Measurements from ENCODE around the gene IL18. TPM values are rescaled to one million over a fixed set of nuclear protein-coding genes. Genes with fewer than 3 reads are reported as not detected.
A peak's percentile ranks its signal among the peaks of the same experiment; 100 is the strongest.
"Not testable (repeated sequence)": the region's sequence is repeated elsewhere in the genome, so short reads cannot be mapped to it uniquely, and the experiment has no call there.

The IL18 gene
- total and polyA plus RNA-seq, 2 donors = 7.3 to 22.4 TPM

GRCh38 chr11:112175599-112175952 is 11.7 kb upstream of the IL18 start:
- Histone ChIP-seq H3K27me3 (ENCODE audit: control insufficient read depth in 2 of 2, insufficient read depth in 1 of 2, low read length in 1 of 2) (no peaks in the 10 kb centered on the region), H3K4me1 (ENCODE audit: control insufficient read depth in 2 of 2, insufficient read depth in 2 of 2, low read length in 2 of 2) (no peaks in the 10 kb centered on the region), H3K4me3 (ENCODE audit: low read length in 2 of 2) (no peak overlapping the region), H3K27ac (ENCODE audit: low read depth in 1 of 2, low read length in 1 of 2) (no peak overlapping the region), H3K36me3 (ENCODE audit: control insufficient read depth in 2 of 2, insufficient read depth in 2 of 2, low read length in 1 of 2) (no peaks in the 10 kb centered on the region), H3K9me3 (ENCODE audit: control insufficient read depth in 2 of 2, insufficient read depth in 1 of 2, low read length in 1 of 2) (no peaks in the 10 kb centered on the region)
- no peak for DNase-seq (ENCODE audit: low read depth in 6 of 9, low spot score in 9 of 9)
- 45% methylated on average over 4 of the region's 4 CpGs for WGBS

- peak in 7 of 9 donors; percentile 4 to 37 (median 9) for DNase-seq (ENCODE audit: low read depth in 6 of 9, low spot score in 9 of 9)
- 13% methylated on average over 11 of the region's 11 CpGs for WGBS
- H3K4me3 ChIP-seq (ENCODE audit: low read length in 2 of 2) = no peak within 1 kb of the TSS
- H3K36me3 ChIP-seq (ENCODE audit: control insufficient read depth in 2 of 2, insufficient read depth in 2 of 2, low read length in 1 of 2) = no peaks in the 10 kb centered on the region
- H3K9me3 ChIP-seq (ENCODE audit: control insufficient read depth in 2 of 2, insufficient read depth in 1 of 2, low read length in 1 of 2) = no peaks in the 10 kb centered on the region
- H3K27me3 ChIP-seq (ENCODE audit: control insufficient read depth in 2 of 2, insufficient read depth in 1 of 2, low read length in 1 of 2) = no peaks in the 10 kb centered on the region
- no peaks in the 10 kb centered on the region for H3K4me1 ChIP-seq (ENCODE audit: control insufficient read depth in 2 of 2, insufficient read depth in 2 of 2, low read length in 2 of 2)
- no peak within 1 kb of the TSS for H3K27ac ChIP-seq (ENCODE audit: low read depth in 1 of 2, low read length in 1 of 2)
Measured at GRCh38 chr11:112174789-112175598, 11.1 kb upstream of the IL18 start, which contains the start of gene BCO2. TSS of gene BCO2 (plus strand) at chr11:112175512. CDS start at chr11:112175602, 90 bp downstream.

- Histone ChIP-seq H3K36me3 (ENCODE audit: control insufficient read depth in 2 of 2, insufficient read depth in 2 of 2, low read length in 1 of 2) (no peaks in the 10 kb centered on the region), H3K27me3 (ENCODE audit: control insufficient read depth in 2 of 2, insufficient read depth in 1 of 2, low read length in 1 of 2) (no peaks in the 10 kb centered on the region), H3K9me3 (ENCODE audit: control insufficient read depth in 2 of 2, insufficient read depth in 1 of 2, low read length in 1 of 2) (no peaks in the 10 kb centered on the region), H3K4me3 (ENCODE audit: low read length in 2 of 2) (no peak overlapping the region), H3K27ac (ENCODE audit: low read depth in 1 of 2, low read length in 1 of 2) (no peak overlapping the region), H3K4me1 (ENCODE audit: control insufficient read depth in 2 of 2, insufficient read depth in 2 of 2, low read length in 2 of 2) (no peaks in the 10 kb centered on the region)
- 95% methylated on average over 3 of the region's 3 CpGs for WGBS
- DNase-seq (ENCODE audit: low read depth in 6 of 9, low spot score in 9 of 9) = no peak
Measured at GRCh38 chr11:112173152-112173551, 9.3 kb upstream of the IL18 start.

GRCh38 chr11:112172362-112172994 is 8.6 kb upstream of the IL18 start:
- Histone ChIP-seq H3K27ac (ENCODE audit: low read depth in 1 of 2, low read length in 1 of 2) (no peak overlapping the region), H3K9me3 (ENCODE audit: control insufficient read depth in 2 of 2, insufficient read depth in 1 of 2, low read length in 1 of 2) (no peaks in the 10 kb centered on the region), H3K4me3 (ENCODE audit: low read length in 2 of 2) (no peak overlapping the region), H3K4me1 (ENCODE audit: control insufficient read depth in 2 of 2, insufficient read depth in 2 of 2, low read length in 2 of 2) (no peaks in the 10 kb centered on the region), H3K27me3 (ENCODE audit: control insufficient read depth in 2 of 2, insufficient read depth in 1 of 2, low read length in 1 of 2) (no peaks in the 10 kb centered on the region), H3K36me3 (ENCODE audit: control insufficient read depth in 2 of 2, insufficient read depth in 2 of 2, low read length in 1 of 2) (no peaks in the 10 kb centered on the region)
- WGBS = 68% methylated on average over 2 of the region's 2 CpGs
- no peak for DNase-seq (ENCODE audit: low read depth in 6 of 9, low spot score in 9 of 9)

GRCh38 chr11:112167145-112167544 is 3.3 kb upstream of the IL18 start, which contains the start of gene TEX12:
TSS of gene TEX12 (plus strand) at chr11:112167372. CDS start at chr11:112169269, 1,897 bp downstream.
- no peaks in the 10 kb centered on the region for H3K27me3 ChIP-seq (ENCODE audit: control insufficient read depth in 2 of 2, insufficient read depth in 1 of 2, low read length in 1 of 2)
- H3K27ac ChIP-seq (ENCODE audit: low read depth in 1 of 2, low read length in 1 of 2) = no peak within 1 kb of the TSS
- no peaks in the 10 kb centered on the region for H3K9me3 ChIP-seq (ENCODE audit: control insufficient read depth in 2 of 2, insufficient read depth in 1 of 2, low read length in 1 of 2)
- DNase-seq (ENCODE audit: low read depth in 6 of 9, low spot score in 9 of 9) = no peak
- peaks cover 0 to 2% of the 10 kb centered on the region in 2 donors for H3K4me1 ChIP-seq (ENCODE audit: control insufficient read depth in 2 of 2, insufficient read depth in 2 of 2, low read length in 2 of 2)
- H3K36me3 ChIP-seq (ENCODE audit: control insufficient read depth in 2 of 2, insufficient read depth in 2 of 2, low read length in 1 of 2) = no peaks in the 10 kb centered on the region
- no peak within 1 kb of the TSS for H3K4me3 ChIP-seq (ENCODE audit: low read length in 2 of 2)
- 95% methylated on average over 25 of the region's 25 CpGs for WGBS

GRCh38 chr11:112166562-112166961 is 2.7 kb upstream of the IL18 start:
- 91% methylated on average over 8 of the region's 8 CpGs for WGBS
- H3K4me3 ChIP-seq (ENCODE audit: low read length in 2 of 2) = no peak overlapping the region
- H3K27me3 ChIP-seq (ENCODE audit: control insufficient read depth in 2 of 2, insufficient read depth in 1 of 2, low read length in 1 of 2) = no peaks in the 10 kb centered on the region
- no peaks in the 10 kb centered on the region for H3K9me3 ChIP-seq (ENCODE audit: control insufficient read depth in 2 of 2, insufficient read depth in 1 of 2, low read length in 1 of 2)
- DNase-seq (ENCODE audit: low read depth in 6 of 9, low spot score in 9 of 9) = no peak
- peaks cover 0 to 2% of the 10 kb centered on the region in 2 donors for H3K4me1 ChIP-seq (ENCODE audit: control insufficient read depth in 2 of 2, insufficient read depth in 2 of 2, low read length in 2 of 2)
- H3K36me3 ChIP-seq (ENCODE audit: control insufficient read depth in 2 of 2, insufficient read depth in 2 of 2, low read length in 1 of 2) = no peaks in the 10 kb centered on the region
- no peak overlapping the region for H3K27ac ChIP-seq (ENCODE audit: low read depth in 1 of 2, low read length in 1 of 2)

- no peak overlapping the region for H3K4me3 ChIP-seq (ENCODE audit: low read length in 2 of 2)
- no peaks in the 10 kb centered on the region for H3K9me3 ChIP-seq (ENCODE audit: control insufficient read depth in 2 of 2, insufficient read depth in 1 of 2, low read length in 1 of 2)
- no peak for DNase-seq (ENCODE audit: low read depth in 6 of 9, low spot score in 9 of 9)
- H3K27me3 ChIP-seq (ENCODE audit: control insufficient read depth in 2 of 2, insufficient read depth in 1 of 2, low read length in 1 of 2) = no peaks in the 10 kb centered on the region
- H3K36me3 ChIP-seq (ENCODE audit: control insufficient read depth in 2 of 2, insufficient read depth in 2 of 2, low read length in 1 of 2) = no peaks in the 10 kb centered on the region
- 56% methylated on average over 3 of the region's 3 CpGs for WGBS
- no peak overlapping the region for H3K27ac ChIP-seq (ENCODE audit: low read depth in 1 of 2, low read length in 1 of 2)
- peaks cover 0 to 2% of the 10 kb centered on the region in 2 donors for H3K4me1 ChIP-seq (ENCODE audit: control insufficient read depth in 2 of 2, insufficient read depth in 2 of 2, low read length in 2 of 2)
Measured at GRCh38 chr11:112165049-112165448, 1.2 kb upstream of the IL18 start.

- no peaks in the 10 kb centered on the region for H3K9me3 ChIP-seq (ENCODE audit: control insufficient read depth in 2 of 2, insufficient read depth in 1 of 2, low read length in 1 of 2)
- H3K27me3 ChIP-seq (ENCODE audit: control insufficient read depth in 2 of 2, insufficient read depth in 1 of 2, low read length in 1 of 2) = no peaks in the 10 kb centered on the region
- no peak overlapping the region for H3K27ac ChIP-seq (ENCODE audit: low read depth in 1 of 2, low read length in 1 of 2)
- H3K4me3 ChIP-seq (ENCODE audit: low read length in 2 of 2) = no peak overlapping the region
- no peaks in the 10 kb centered on the region for H3K36me3 ChIP-seq (ENCODE audit: control insufficient read depth in 2 of 2, insufficient read depth in 2 of 2, low read length in 1 of 2)
- 89% methylated on average over 6 of the region's 6 CpGs for WGBS
- H3K4me1 ChIP-seq (ENCODE audit: control insufficient read depth in 2 of 2, insufficient read depth in 2 of 2, low read length in 2 of 2) = peaks cover 0 to 2% of the 10 kb centered on the region in 2 donors
- no peak for DNase-seq (ENCODE audit: low read depth in 6 of 9, low spot score in 9 of 9)
Measured at GRCh38 chr11:112162761-112163546, 940 bp downstream of the IL18 start.

GRCh38 chr11:112162200-112162599 is 1.7 kb downstream of the IL18 start:
- H3K36me3 ChIP-seq (ENCODE audit: control insufficient read depth in 2 of 2, insufficient read depth in 2 of 2, low read length in 1 of 2); H3K9me3 ChIP-seq (ENCODE audit: control insufficient read depth in 2 of 2, insufficient read depth in 1 of 2, low read length in 1 of 2); H3K27ac ChIP-seq (ENCODE audit: low read depth in 1 of 2, low read length in 1 of 2); H3K27me3 ChIP-seq (ENCODE audit: control insufficient read depth in 2 of 2, insufficient read depth in 1 of 2, low read length in 1 of 2); DNase-seq (ENCODE audit: low read depth in 6 of 9, low spot score in 9 of 9); H3K4me1 ChIP-seq (ENCODE audit: control insufficient read depth in 2 of 2, insufficient read depth in 2 of 2, low read length in 2 of 2); H3K4me3 ChIP-seq (ENCODE audit: low read length in 2 of 2): not testable (repeated sequence)
- 100% methylated on average over 1 of the region's 1 CpG for WGBS
